Measurements from ENCODE around the gene APOA5. TPM values are rescaled to one million over a fixed set of nuclear protein-coding genes. Genes with fewer than 3 reads are reported as not detected.
"Not testable (repeated sequence)": the region's sequence is repeated elsewhere in the genome, so short reads cannot be mapped to it uniquely, and the experiment has no call there.

APOA5 gene
- total RNA-seq, 1 donor from 2014 or later, result not detected

- no peak for TF ChIP-seq CTCF (IDR thresholded peaks at IDR 0.05; ENCODE audit: borderline replicate concordance)
- Histone ChIP-seq H3K27ac (replicated peaks) (no peak overlapping the region), H3K36me3 (no peaks in the 10 kb centered on the region), H3K4me3 (no peak overlapping the region), H3K4me1 (no peaks in the 10 kb centered on the region), H3K27me3 (ENCODE audit: low read depth) (no peaks in the 10 kb centered on the region), H3K9me3 (replicated peaks) (no peaks in the 10 kb centered on the region)
- intact Hi-C loops (cut with micrococcal nuclease), result no loop called here
- DNase-seq, result no peak
These were observed 16.1 kb upstream of the APOA5 start for GRCh38 chr11:116807601-116808261.

- no peak for DNase-seq
- Histone ChIP-seq H3K9me3 (replicated peaks) (no peaks in the 10 kb centered on the region), H3K27me3 (ENCODE audit: low read depth) (no peaks in the 10 kb centered on the region), H3K27ac (replicated peaks) (no peak overlapping the region), H3K4me3 (no peak overlapping the region), H3K4me1 (no peaks in the 10 kb centered on the region), H3K36me3 (no peaks in the 10 kb centered on the region)
- TF ChIP-seq CTCF (IDR thresholded peaks at IDR 0.05; ENCODE audit: borderline replicate concordance), result no peak
- intact Hi-C loops (cut with micrococcal nuclease), result no loop called here
These were observed 12.3 kb upstream of the APOA5 start for GRCh38 chr11:116804001-116804400.

GRCh38 chr11:116801662-116802061 lies 10.0 kb upstream of the APOA5 start:
- H3K36me3 ChIP-seq; intact Hi-C loops (cut with micrococcal nuclease); H3K27ac ChIP-seq (replicated peaks); H3K27me3 ChIP-seq (ENCODE audit: low read depth); DNase-seq; H3K9me3 ChIP-seq (replicated peaks); H3K4me3 ChIP-seq: not testable (repeated sequence)
- peaks cover 10% of the 10 kb centered on the region for H3K4me1 ChIP-seq

- no peak for TF ChIP-seq CTCF (IDR thresholded peaks at IDR 0.05; ENCODE audit: borderline replicate concordance)
- no peak overlapping the region for H3K27ac ChIP-seq (replicated peaks)
- intact Hi-C loops (cut with micrococcal nuclease), result no loop called here
These were observed 8.9 kb upstream of the APOA5 start for GRCh38 chr11:116800610-116801009.

GRCh38 chr11:116798368-116798767 lies 6.7 kb upstream of the APOA5 start:
- H3K27ac ChIP-seq (replicated peaks), result no peak overlapping the region
- no peaks in the 10 kb centered on the region for H3K36me3 ChIP-seq
- H3K9me3 ChIP-seq (replicated peaks), result no peaks in the 10 kb centered on the region
- TF ChIP-seq CTCF (IDR thresholded peaks at IDR 0.05; ENCODE audit: borderline replicate concordance), result no peak
- peaks cover 10% of the 10 kb centered on the region for H3K4me1 ChIP-seq
- H3K27me3 ChIP-seq (ENCODE audit: low read depth), result no peaks in the 10 kb centered on the region
- no peak overlapping the region for H3K4me3 ChIP-seq
- no peak for DNase-seq
- intact Hi-C loops (cut with micrococcal nuclease), result no loop called here

More at GRCh38 chr11:116800610-116801009, 8.9 kb upstream of the APOA5 start:
- Histone ChIP-seq H3K36me3 (no peaks in the 10 kb centered on the region), H3K9me3 (replicated peaks) (no peaks in the 10 kb centered on the region), H3K4me3 (no peak overlapping the region), H3K4me1 (peaks cover 10% of the 10 kb centered on the region), H3K27me3 (ENCODE audit: low read depth) (no peaks in the 10 kb centered on the region)
- no peak for DNase-seq

GRCh38 chr11:116797816-116798215 lies 6.1 kb upstream of the APOA5 start:
- H3K27ac ChIP-seq (replicated peaks), result no peak overlapping the region
- no peaks in the 10 kb centered on the region for H3K27me3 ChIP-seq (ENCODE audit: low read depth)
- no peaks in the 10 kb centered on the region for H3K36me3 ChIP-seq
- H3K4me1 ChIP-seq, result peaks cover 10% of the 10 kb centered on the region
- no peaks in the 10 kb centered on the region for H3K9me3 ChIP-seq (replicated peaks)
- DNase-seq, result no peak
- intact Hi-C loops (cut with micrococcal nuclease), result no loop called here
- TF ChIP-seq CTCF (IDR thresholded peaks at IDR 0.05; ENCODE audit: borderline replicate concordance), result no peak
- no peak overlapping the region for H3K4me3 ChIP-seq

Data from left ventricle myocardium inferior (tissue), 1 donor.